Measurements from ENCODE around the gene ALPL.

DNA sequence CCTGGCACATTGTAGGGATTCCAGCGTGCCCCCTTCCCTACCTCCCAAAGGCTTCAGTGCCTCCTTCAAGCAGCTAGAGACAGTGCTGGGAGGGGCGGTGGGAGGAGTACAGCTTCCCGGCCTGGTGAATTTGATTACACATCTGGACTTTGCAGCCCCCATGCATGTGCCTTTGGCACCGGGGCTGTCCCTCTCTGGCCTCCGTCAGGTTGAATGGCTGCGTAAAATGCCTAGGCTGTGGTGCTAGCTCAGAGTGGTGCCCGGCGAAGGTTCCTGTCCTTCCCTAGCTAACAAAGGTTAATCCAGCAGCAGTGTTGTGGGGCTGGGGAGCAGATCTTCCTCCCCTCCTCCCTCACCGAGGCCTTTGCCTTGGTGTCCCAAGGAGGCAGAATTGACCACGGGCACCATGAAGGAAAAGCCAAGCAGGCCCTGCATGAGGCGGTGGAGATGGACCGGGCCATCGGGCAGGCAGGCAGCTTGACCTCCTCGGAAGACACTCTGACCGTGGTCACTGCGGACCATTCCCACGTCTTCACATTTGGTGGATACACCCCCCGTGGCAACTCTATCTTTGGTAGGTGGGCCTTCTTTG, 66.2 kb downstream of the ALPL start:
- TF ChIP-seq, protein P1, sequence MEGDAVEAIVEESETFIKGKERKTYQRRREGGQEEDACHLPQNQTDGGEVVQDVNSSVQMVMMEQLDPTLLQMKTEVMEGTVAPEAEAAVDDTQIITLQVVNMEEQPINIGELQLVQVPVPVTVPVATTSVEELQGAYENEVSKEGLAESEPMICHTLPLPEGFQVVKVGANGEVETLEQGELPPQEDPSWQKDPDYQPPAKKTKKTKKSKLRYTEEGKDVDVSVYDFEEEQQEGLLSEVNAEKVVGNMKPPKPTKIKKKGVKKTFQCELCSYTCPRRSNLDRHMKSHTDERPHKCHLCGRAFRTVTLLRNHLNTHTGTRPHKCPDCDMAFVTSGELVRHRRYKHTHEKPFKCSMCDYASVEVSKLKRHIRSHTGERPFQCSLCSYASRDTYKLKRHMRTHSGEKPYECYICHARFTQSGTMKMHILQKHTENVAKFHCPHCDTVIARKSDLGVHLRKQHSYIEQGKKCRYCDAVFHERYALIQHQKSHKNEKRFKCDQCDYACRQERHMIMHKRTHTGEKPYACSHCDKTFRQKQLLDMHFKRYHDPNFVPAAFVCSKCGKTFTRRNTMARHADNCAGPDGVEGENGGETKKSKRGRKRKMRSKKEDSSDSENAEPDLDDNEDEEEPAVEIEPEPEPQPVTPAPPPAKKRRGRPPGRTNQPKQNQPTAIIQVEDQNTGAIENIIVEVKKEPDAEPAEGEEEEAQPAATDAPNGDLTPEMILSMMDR (IDR thresholded peaks at IDR 0.05): no peak
- TF ChIP-seq POLR2AphosphoS5 (IDR thresholded peaks at IDR 0.05): no peak

Measured in stomach (tissue), 4 donors.